Trophoblast cell (in vitro differentiated cells and primary cell): Measurements from ENCODE around the gene SPIN4.
"Not testable (repeated sequence)": the region's sequence is repeated elsewhere in the genome, so short reads cannot be mapped to it uniquely, and the experiment has no call there.

Experiments
- DNase-seq, 2 donors: peaks; one replicate each; pipeline ENCODE4 v3.0.0-alpha.2; 2016
- H2AFZ ChIP-seq: 2 replicates; pipeline ENCODE4 v1.6.1; 2013; ENCODE audit warnings: low read length, moderate library complexity, mild to moderate bottlenecking; ENCODE audit not compliant: insufficient read depth, poor library complexity
- H2AK5ac ChIP-seq: 2 replicates; pipeline ENCODE4 v1.6.1; 2013; ENCODE audit warnings: mild to moderate bottlenecking, low read length
- H2BK120ac ChIP-seq: 2 replicates; pipeline ENCODE4 v1.6.1; 2013; ENCODE audit warnings: low read length, mild to moderate bottlenecking, moderate library complexity; ENCODE audit not compliant: insufficient read depth, poor library complexity
- H2BK12ac ChIP-seq: 2 replicates; pipeline ENCODE4 v1.6.1; 2013; ENCODE audit warnings: mild to moderate bottlenecking, low read length, moderate library complexity
- H2BK5ac ChIP-seq: 2 replicates; pipeline ENCODE4 v1.6.1; 2013; ENCODE audit warnings: low read length, low read depth, moderate library complexity, mild to moderate bottlenecking; ENCODE audit not compliant: poor library complexity
- H3K14ac ChIP-seq: 2 replicates; pipeline ENCODE4 v1.6.1; 2013; ENCODE audit warnings: mild to moderate bottlenecking, low read length
- H3K18ac ChIP-seq: 2 replicates; pipeline ENCODE4 v1.6.1; 2013; ENCODE audit warnings: mild to moderate bottlenecking, low read length
- H3K23ac ChIP-seq: 2 replicates; pipeline ENCODE4 v1.6.1; 2013; ENCODE audit warnings: low read length
- H3K27ac ChIP-seq: 2 replicates; pipeline ENCODE4 v1.5.1; 2013; ENCODE audit warnings: low read depth, mild to moderate bottlenecking, inconsistent platforms, low read length, moderate library complexity
- H3K27me3 ChIP-seq: 2 replicates; pipeline ENCODE4 v1.6.1; 2013; ENCODE audit warnings: inconsistent platforms, mild to moderate bottlenecking, low read length, moderate library complexity; ENCODE audit not compliant: insufficient read depth
- H3K36me3 ChIP-seq, 2 experiments: 1 replicate in 1 of 2; 2 replicates in 1 of 2; pipeline ENCODE4 v1.6.1; 2013; ENCODE audit warnings: low read length in 2 of 2, mild to moderate bottlenecking in 2 of 2, moderate library complexity in 1 of 2; ENCODE audit not compliant: insufficient read depth in 2 of 2, control insufficient read depth in 1 of 2
- H3K4ac ChIP-seq: 2 replicates; pipeline ENCODE4 v1.6.1; 2013; ENCODE audit warnings: low read depth, mild to moderate bottlenecking, low read length, moderate library complexity
- H3K4me1 ChIP-seq, 2 experiments: 1 replicate in 1 of 2; 2 replicates in 1 of 2; pipeline ENCODE4 v1.6.1; 2013; ENCODE audit warnings: low read length in 2 of 2, mild to moderate bottlenecking in 2 of 2, moderate library complexity in 1 of 2; ENCODE audit not compliant: insufficient read depth in 2 of 2, control insufficient read depth in 1 of 2
- H3K4me2 ChIP-seq: 2 replicates; pipeline ENCODE4 v1.6.1; 2013; ENCODE audit warnings: inconsistent platforms, mild to moderate bottlenecking, low read length, moderate library complexity
- H3K4me3 ChIP-seq: 2 replicates; pipeline ENCODE4 v1.5.1; 2013; ENCODE audit warnings: mild to moderate bottlenecking, low read depth, low read length, inconsistent platforms
- H3K79me1 ChIP-seq: one replicate; pipeline ENCODE4 v1.6.1; 2013; ENCODE audit warnings: low read length
- H3K79me2 ChIP-seq: 2 replicates; pipeline ENCODE4 v1.6.1; 2013; ENCODE audit warnings: low read length, mild to moderate bottlenecking; ENCODE audit not compliant: control insufficient read depth, insufficient read depth, poor library complexity
- H3K9ac ChIP-seq: 2 replicates; pipeline ENCODE4 v1.6.1; 2013; ENCODE audit warnings: mild to moderate bottlenecking, low read length
- H3K9me3 ChIP-seq: 2 replicates; pipeline ENCODE4 v1.6.1; 2013; ENCODE audit warnings: low read depth, mild to moderate bottlenecking, control low read depth, inconsistent platforms, low read length; ENCODE audit not compliant: insufficient read depth
- H4K12ac ChIP-seq: 2 replicates; pipeline ENCODE4 v1.6.1; 2013; ENCODE audit warnings: low read depth, mild to moderate bottlenecking, low read length, moderate library complexity
- H4K8ac ChIP-seq: 2 replicates; pipeline ENCODE4 v1.6.1; 2013; ENCODE audit warnings: low read depth, mild to moderate bottlenecking, low read length, moderate library complexity
- H4K91ac ChIP-seq: one replicate; pipeline ENCODE4 v1.6.1; 2013; ENCODE audit warnings: low read depth, mild to moderate bottlenecking, low read length, moderate library complexity
- WGBS: extraction: QIAGEN DNeasy Blood & Tissue Kit; methylation state at CpG from one replicate; pipeline ENCODE4 v1.1.7; 2013; ENCODE audit warnings: missing lambda C conversion rate; ENCODE audit not compliant: insufficient read length, insufficient coverage; ENCODE audit errors: extremely low coverage; 5-methylcytosine and 5-hydroxymethylcytosine counted together

Gene SPIN4

DNA sequence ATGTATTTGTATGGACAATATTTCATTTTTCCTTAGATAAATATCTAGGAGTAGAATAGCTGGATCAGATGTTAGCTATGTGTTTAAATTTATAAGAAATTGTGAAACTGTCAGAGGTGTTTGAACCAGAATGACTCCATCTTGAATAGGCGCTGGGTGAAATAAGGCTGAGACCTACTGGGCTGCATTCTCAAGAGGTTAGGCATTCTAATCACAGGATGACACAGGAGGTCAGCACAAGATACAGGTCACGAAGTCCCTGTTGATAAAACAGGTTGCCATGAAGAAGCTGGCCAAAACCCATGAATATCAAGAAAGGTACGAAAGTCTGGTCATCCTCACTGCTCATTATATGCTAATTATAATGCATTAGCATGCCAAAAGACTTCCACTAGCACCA, 36.3 kb upstream of the SPIN4 start:
- Histone ChIP-seq H2AK5ac (no peak overlapping the region), H4K12ac (no peak overlapping the region), H3K23ac (no peak overlapping the region), H3K18ac (no peak overlapping the region), H2BK5ac (no peak overlapping the region), H3K4me1 (no peaks in the 10 kb centered on the region), H4K91ac (no peak overlapping the region), H3K9me3 (no peaks in the 10 kb centered on the region), H3K36me3 (no peaks in the 10 kb centered on the region), H3K14ac (no peak overlapping the region), H3K4me2 (no peak overlapping the region), H3K4ac (no peak overlapping the region), H4K8ac (no peak overlapping the region), H3K9ac (no peak overlapping the region), H2BK12ac (no peak overlapping the region), H3K79me1 (no peaks in the 10 kb centered on the region), H3K27ac (no peak overlapping the region), H2BK120ac (no peak overlapping the region), H3K27me3 (no peaks in the 10 kb centered on the region), H3K4me3 (no peak overlapping the region), H3K79me2 (no peaks in the 10 kb centered on the region), H2AFZ (no peak overlapping the region)
- peak; percentile 54 to 69 for DNase-seq
- WGBS = no CpG with 5 or more reads among the region's 3 CpGs

DNA sequence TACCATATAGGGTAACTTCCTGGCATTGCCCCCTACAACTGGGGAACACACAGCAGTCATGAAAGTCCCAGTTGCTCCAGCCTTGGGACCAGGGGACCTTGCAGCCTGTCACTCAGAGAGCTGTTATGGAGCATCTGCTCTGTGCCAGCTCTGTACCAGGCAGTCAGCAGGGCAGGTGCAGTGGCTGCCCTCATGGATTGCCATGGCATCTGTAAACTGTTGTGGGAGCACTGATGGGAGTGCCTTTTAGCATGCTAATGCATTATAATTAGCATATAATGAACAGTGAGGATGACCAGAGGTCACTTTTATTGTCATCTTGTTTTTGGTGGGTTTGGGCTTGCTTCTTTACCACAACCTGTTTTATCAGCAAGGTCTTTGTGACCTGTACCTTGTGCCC, 33.1 kb upstream of the SPIN4 start:
- not testable (repeated sequence) for H2AFZ ChIP-seq, H3K4me1 ChIP-seq, H3K36me3 ChIP-seq, H4K12ac ChIP-seq, H2BK5ac ChIP-seq, H3K9ac ChIP-seq, H3K18ac ChIP-seq, H3K79me1 ChIP-seq, H3K27ac ChIP-seq, H3K14ac ChIP-seq, H3K4me3 ChIP-seq, H4K91ac ChIP-seq, H3K9me3 ChIP-seq, H3K4ac ChIP-seq, H2BK12ac ChIP-seq, H3K27me3 ChIP-seq, H3K4me2 ChIP-seq, H3K23ac ChIP-seq, H2AK5ac ChIP-seq, H4K8ac ChIP-seq, DNase-seq, H3K79me2 ChIP-seq, H2BK120ac ChIP-seq

DNA sequence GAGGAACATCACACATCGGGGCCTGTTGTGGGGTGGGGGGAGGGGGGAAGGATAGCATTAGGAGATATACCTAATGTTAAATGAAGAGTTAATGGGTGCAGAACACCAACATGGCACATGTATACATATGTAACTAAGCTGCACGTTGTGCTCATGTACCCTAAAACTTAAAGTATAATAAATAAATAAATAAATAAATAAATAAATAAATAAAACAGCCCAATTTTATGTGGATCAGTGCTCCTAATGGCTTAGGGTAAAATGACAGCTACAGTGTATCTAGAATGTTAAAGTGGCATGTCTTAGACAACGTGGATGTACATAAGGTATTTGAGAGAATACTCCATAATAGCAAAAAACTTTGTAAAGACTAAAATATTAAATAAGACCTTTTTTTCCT, 21.9 kb upstream of the SPIN4 start:
- not testable (repeated sequence) for H3K4me1 ChIP-seq, H3K14ac ChIP-seq, H2AFZ ChIP-seq, H3K4me3 ChIP-seq, H4K91ac ChIP-seq, H3K9me3 ChIP-seq, H3K4ac ChIP-seq, H3K36me3 ChIP-seq, H2AK5ac ChIP-seq, DNase-seq, H3K27ac ChIP-seq, H4K12ac ChIP-seq, H3K27me3 ChIP-seq, H3K4me2 ChIP-seq, H2BK5ac ChIP-seq, H2BK120ac ChIP-seq, H3K23ac ChIP-seq, H3K79me1 ChIP-seq, H3K18ac ChIP-seq, H3K9ac ChIP-seq, H4K8ac ChIP-seq, H2BK12ac ChIP-seq, H3K79me2 ChIP-seq
- no CpG with 5 or more reads among the region's 3 CpGs for WGBS

DNA sequence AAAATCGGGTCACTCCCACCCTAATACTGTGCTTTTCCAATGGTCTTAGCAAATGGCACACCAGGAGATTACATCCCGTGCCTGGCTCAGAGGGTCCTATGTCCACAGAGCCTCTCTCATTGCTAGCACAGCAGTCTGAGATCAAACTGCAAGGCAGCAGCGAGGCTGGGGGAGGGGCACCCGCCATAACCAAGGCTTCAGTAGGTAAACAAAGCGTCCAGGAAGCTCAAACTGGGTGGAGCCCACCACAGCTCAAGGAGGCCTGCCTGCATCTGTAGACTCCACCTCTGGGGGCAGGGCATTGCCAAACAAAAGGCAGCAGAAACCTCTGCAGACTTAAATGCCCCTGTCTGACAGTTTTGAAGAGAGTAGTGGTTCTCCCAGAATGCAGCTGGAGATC, 16.6 kb upstream of the SPIN4 start:
- not testable (repeated sequence) for H2AFZ ChIP-seq, H3K4ac ChIP-seq, DNase-seq, H3K4me1 ChIP-seq, H3K23ac ChIP-seq, H3K79me1 ChIP-seq, H4K8ac ChIP-seq, H2AK5ac ChIP-seq, H3K18ac ChIP-seq, H2BK5ac ChIP-seq, H3K27me3 ChIP-seq, H3K14ac ChIP-seq, H3K9me3 ChIP-seq, H3K9ac ChIP-seq, H4K12ac ChIP-seq, H2BK12ac ChIP-seq, H4K91ac ChIP-seq, H3K27ac ChIP-seq, H3K79me2 ChIP-seq, H2BK120ac ChIP-seq, H3K36me3 ChIP-seq, H3K4me3 ChIP-seq, H3K4me2 ChIP-seq
- no CpG with 5 or more reads among the region's 5 CpGs for whole genome bisulfite sequencing

DNA sequence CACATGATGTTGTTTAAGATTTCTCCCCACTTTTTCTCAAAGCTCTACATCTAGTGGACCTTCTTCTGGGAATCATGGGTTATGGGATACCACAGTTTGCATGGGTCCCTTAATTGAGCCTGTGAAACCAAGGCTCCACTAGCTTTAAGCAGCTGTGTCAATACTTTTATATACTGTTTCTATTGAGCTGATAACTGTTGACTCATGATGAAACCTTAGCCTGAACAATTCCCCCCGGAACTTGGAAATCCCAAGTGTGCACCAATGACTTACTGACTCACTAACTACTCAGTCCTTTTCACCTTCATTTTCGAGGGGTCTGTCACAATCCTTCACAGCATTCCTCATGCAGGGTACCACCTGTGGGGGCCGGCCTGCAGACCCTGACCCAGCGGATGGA, 12.7 kb upstream of the SPIN4 start:
- H3K27me3 ChIP-seq = no peaks in the 10 kb centered on the region
- no peak overlapping the region for H4K8ac ChIP-seq
- H2AK5ac ChIP-seq = no peak overlapping the region
- H3K79me1 ChIP-seq = no peaks in the 10 kb centered on the region
- H2BK12ac ChIP-seq = no peak overlapping the region
- no peak for DNase-seq
- H3K23ac ChIP-seq = no peak overlapping the region
- H3K4me3 ChIP-seq = no peak overlapping the region
- H3K27ac ChIP-seq = no peak overlapping the region
- H3K14ac ChIP-seq = no peak overlapping the region
- H2BK5ac ChIP-seq = no peak overlapping the region
- H3K9ac ChIP-seq = no peak overlapping the region
- peaks cover 0 to 2% of the 10 kb centered on the region in 2 experiments for H3K36me3 ChIP-seq
- H3K4ac ChIP-seq = no peak overlapping the region
- no peak overlapping the region for H4K91ac ChIP-seq
- no peaks in the 10 kb centered on the region for H3K4me1 ChIP-seq
- no peak overlapping the region for H3K18ac ChIP-seq
- no peaks in the 10 kb centered on the region for H3K79me2 ChIP-seq
- H2AFZ ChIP-seq = no peak overlapping the region
- H2BK120ac ChIP-seq = no peak overlapping the region
- no peak overlapping the region for H4K12ac ChIP-seq
- peaks cover 5% of the 10 kb centered on the region for H3K9me3 ChIP-seq
- WGBS = no CpG with 5 or more reads among the region's 4 CpGs
- H3K4me2 ChIP-seq = no peak overlapping the region
